Lung (tissue), 12 donors: ENCODE measurements around the gene TMEM132C. TPM values are rescaled to one million over a fixed set of nuclear protein-coding genes. Genes with fewer than 3 reads are reported as not detected.
A peak's percentile ranks its signal among the peaks of the same experiment; 100 is the strongest.

Experiments used
- ATAC-seq: fragments of 200-7000 bp; cut with Tn5 transposase; one replicate; pipeline ENCODE4 v1.9.1; 2020; ENCODE audit warnings: moderate number of reproducible peaks; ENCODE audit not compliant: insufficient read depth, low FRiP score
- DNase-seq, 3 donors: peaks; one replicate each; pipeline ENCODE4 v3.0.0-alpha.2; 2013 to 2017
- H3K27ac ChIP-seq, 2 donors: one replicate each; pipeline ENCODE4 v1.5.1; 2013; ENCODE audit warnings: mild to moderate bottlenecking in 2 of 2, moderate library complexity in 2 of 2, control low read depth in 1 of 2, inconsistent platforms in 1 of 2, low read depth in 1 of 2, low read length in 1 of 2
- H3K27me3 ChIP-seq, 3 donors: one replicate each; pipeline ENCODE4 v1.5.1; 2013; ENCODE audit warnings: low read length in 2 of 3; ENCODE audit not compliant: control insufficient read depth in 3 of 3, insufficient read depth in 3 of 3
- H3K36me3 ChIP-seq, 4 donors: one replicate each; pipeline ENCODE4 v1.5.1; 2013; ENCODE audit warnings: low read length in 4 of 4, mild to moderate bottlenecking in 1 of 4, moderate library complexity in 1 of 4; ENCODE audit not compliant: control insufficient read depth in 4 of 4, insufficient read depth in 4 of 4
- H3K4me1 ChIP-seq, 5 donors: one replicate each; pipeline ENCODE4 v1.5.1; 2013; ENCODE audit warnings: low read length in 5 of 5, mild to moderate bottlenecking in 2 of 5, moderate library complexity in 1 of 5; ENCODE audit not compliant: control insufficient read depth in 5 of 5, insufficient read depth in 5 of 5
- H3K4me3 ChIP-seq: one replicate; pipeline ENCODE4 v1.5.1; 2013; ENCODE audit warnings: mild to moderate bottlenecking, control low read depth, moderate library complexity
- H3K9ac ChIP-seq, 2 donors: one replicate each; pipeline ENCODE4 v1.5.1; 2013; ENCODE audit warnings: low read length in 2 of 2, control low read depth in 1 of 2; ENCODE audit not compliant: insufficient read depth in 1 of 2
- H3K9me3 ChIP-seq, 4 donors: one replicate each; pipeline ENCODE4 v1.5.1; 2013; ENCODE audit warnings: low read length in 3 of 4, mild to moderate bottlenecking in 1 of 4, moderate library complexity in 1 of 4; ENCODE audit not compliant: control insufficient read depth in 4 of 4, insufficient read depth in 3 of 4
- CTCF ChIP-seq: IDR thresholded peaks from 2 replicates; pipeline ENCODE4 v1.5.1; 2012; ENCODE audit warnings: mild to moderate bottlenecking; ENCODE audit errors: control extremely low read depth, extremely low read depth
- WGBS, 2 donors: extraction: QIAGEN DNeasy Blood & Tissue Kit; methylation state at CpG; one replicate each; pipeline ENCODE4 v1.1.7; 2013; 5-methylcytosine and 5-hydroxymethylcytosine counted together
- polyA plus RNA-seq, 2 donors: library from polyadenylated mRNA; stranded (reverse); fragments of 200-250 nt; gene quantifications; one replicate each; pipeline ENCODE4 v1.2.1, GENCODE V29; 2013
- total RNA-seq, 2 donors: library from RNA; depleted of rRNA in 1 of 2; stranded (reverse); fragments of >200 nt in 1 of 2; gene quantifications; one replicate each; pipeline ENCODE4 v1.2.1, GENCODE V29; 2014 to 2021
- donor health status: control.
- donor health status: control.
- donor health status: Bipolar disorder and iron deficiency.
- donor health status: healthy.
- donor health status: DM: yes; HTN: yes; CAD: no.

TMEM132C gene
- total and polyA plus RNA-seq, 4 donors: 0.35 to 16.5 (median 0.77) TPM

- WGBS, 2 donors: 44 to 56% methylated on average over 5 of the region's 5 CpGs
- Histone ChIP-seq H3K4me1 (peaks cover 0 to 12% (median 0%) of the 10 kb centered on the region in 5 donors), H3K27me3 (no peaks in the 10 kb centered on the region), H3K27ac (no peak overlapping the region), H3K9ac (no peak overlapping the region), H3K4me3 (no peak overlapping the region), H3K36me3 (no peaks in the 10 kb centered on the region), H3K9me3 (peaks cover 0 to 7% (median 1%) of the 10 kb centered on the region in 4 donors)
- DNase-seq: peak; percentile 41 to 77 (median 75)
- TF ChIP-seq CTCF: no peak
- no peak for ATAC-seq
Measured at GRCh38 chr12:128455851-128456250, 188.9 kb downstream of the TMEM132C start.

- Histone ChIP-seq H3K27ac (no peak overlapping the region), H3K9me3 (peaks cover 0 to 9% (median 1%) of the 10 kb centered on the region in 4 donors), H3K4me1 (peaks cover 0 to 6% (median 0%) of the 10 kb centered on the region in 5 donors), H3K4me3 (no peak overlapping the region), H3K9ac (no peak overlapping the region), H3K36me3 (no peaks in the 10 kb centered on the region), H3K27me3 (no peaks in the 10 kb centered on the region)
- 96 to 97% methylated on average over 3 of the region's 3 CpGs for WGBS, 2 donors
- no peak for ATAC-seq
- no peak for TF ChIP-seq CTCF
- no peak for DNase-seq
Measured at GRCh38 chr12:128456922-128457321, 190.0 kb downstream of the TMEM132C start.

- Histone ChIP-seq H3K9me3 (peaks cover 0 to 4% (median 1%) of the 10 kb centered on the region in 4 donors), H3K9ac (no peak overlapping the region), H3K27ac (no peak overlapping the region), H3K27me3 (no peaks in the 10 kb centered on the region), H3K4me3 (no peak overlapping the region), H3K4me1 (peaks cover 0 to 6% (median 0%) of the 10 kb centered on the region in 5 donors), H3K36me3 (no peaks in the 10 kb centered on the region)
- no peak for ATAC-seq
- no peak for DNase-seq
- 68 to 69% methylated on average over 8 of the region's 8 CpGs for WGBS, 2 donors
- TF ChIP-seq CTCF: no peak
Measured at GRCh38 chr12:128458301-128458974, 191.5 kb downstream of the TMEM132C start.
